C4-2B (cell line): Measurements from ENCODE around the gene TMEM163.

ENCODE experiments used
- H3K27ac ChIP-seq: fragments of 450-650 bp; 2 replicates; pipeline ENCODE4 v1.5.1; 2017
- ZFX ChIP-seq: fragments of 450-650 bp; IDR thresholded peaks from 2 replicates; pipeline ENCODE4 v1.6.1; 2017
- TF ChIP-seq, protein P1 (sequence below): fragments of 450-650 bp; conservative IDR thresholded peaks from 2 replicates; pipeline ENCODE4 v1.5.1; 2017; ENCODE audit warnings: mild to moderate bottlenecking

Gene TMEM163

DNA sequence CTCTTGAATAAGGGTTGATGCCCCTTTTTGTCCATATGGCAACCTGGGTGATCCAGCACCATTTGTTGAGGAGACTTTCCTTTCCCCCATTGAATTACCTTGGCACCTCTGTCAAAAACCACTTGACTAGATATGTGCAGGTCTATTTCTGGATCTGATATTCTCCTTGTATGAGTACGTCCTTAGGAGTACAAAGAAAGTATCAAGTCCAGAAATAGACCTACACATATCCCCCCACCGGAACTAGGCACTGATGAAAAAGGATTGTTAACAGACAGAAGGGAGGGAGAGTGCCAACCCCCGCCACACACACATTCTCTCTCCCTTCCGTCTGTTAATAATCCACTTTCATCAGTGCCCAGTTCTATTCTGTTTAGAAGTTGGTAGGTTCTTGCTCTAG is 225.0 kb downstream of the TMEM163 start:
- no peak for TF ChIP-seq ZFX
- TF ChIP-seq, protein P1, sequence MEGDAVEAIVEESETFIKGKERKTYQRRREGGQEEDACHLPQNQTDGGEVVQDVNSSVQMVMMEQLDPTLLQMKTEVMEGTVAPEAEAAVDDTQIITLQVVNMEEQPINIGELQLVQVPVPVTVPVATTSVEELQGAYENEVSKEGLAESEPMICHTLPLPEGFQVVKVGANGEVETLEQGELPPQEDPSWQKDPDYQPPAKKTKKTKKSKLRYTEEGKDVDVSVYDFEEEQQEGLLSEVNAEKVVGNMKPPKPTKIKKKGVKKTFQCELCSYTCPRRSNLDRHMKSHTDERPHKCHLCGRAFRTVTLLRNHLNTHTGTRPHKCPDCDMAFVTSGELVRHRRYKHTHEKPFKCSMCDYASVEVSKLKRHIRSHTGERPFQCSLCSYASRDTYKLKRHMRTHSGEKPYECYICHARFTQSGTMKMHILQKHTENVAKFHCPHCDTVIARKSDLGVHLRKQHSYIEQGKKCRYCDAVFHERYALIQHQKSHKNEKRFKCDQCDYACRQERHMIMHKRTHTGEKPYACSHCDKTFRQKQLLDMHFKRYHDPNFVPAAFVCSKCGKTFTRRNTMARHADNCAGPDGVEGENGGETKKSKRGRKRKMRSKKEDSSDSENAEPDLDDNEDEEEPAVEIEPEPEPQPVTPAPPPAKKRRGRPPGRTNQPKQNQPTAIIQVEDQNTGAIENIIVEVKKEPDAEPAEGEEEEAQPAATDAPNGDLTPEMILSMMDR: no peak
- no peak overlapping the region for H3K27ac ChIP-seq

DNA sequence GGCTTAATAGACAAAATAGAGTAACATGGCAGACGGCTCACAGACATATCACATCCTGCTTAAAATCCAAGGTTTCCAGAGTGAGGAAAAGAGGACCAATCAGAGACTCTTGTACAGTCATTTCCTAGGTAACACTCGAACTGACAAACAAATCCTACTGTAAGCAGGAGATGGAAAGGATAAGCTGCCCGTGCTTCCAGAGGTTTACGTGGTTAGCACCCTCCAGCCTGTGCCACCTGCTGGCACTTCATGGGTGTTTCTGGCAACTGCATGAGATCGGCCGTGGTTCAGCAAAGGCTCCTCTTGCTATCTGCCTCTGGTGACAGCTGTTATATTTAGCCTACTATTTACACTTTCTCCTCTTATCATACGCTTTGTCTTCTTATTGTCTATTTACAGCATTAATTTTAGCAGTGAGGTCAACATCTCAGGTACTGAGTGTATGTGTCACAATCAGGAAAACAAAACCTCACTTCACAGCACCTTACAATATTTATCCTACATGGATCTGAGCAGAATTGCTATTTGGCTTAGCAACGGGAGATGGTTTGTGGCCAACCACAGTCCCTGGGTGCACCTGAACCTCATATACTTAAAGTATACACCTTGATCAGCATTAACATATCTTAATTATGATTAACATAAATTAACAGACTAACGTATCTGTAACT is 226.9 kb downstream of the TMEM163 start:
- no peak for TF ChIP-seq ZFX
- TF ChIP-seq, protein P1: peak; percentile 54
- H3K27ac ChIP-seq: no peak overlapping the region

DNA sequence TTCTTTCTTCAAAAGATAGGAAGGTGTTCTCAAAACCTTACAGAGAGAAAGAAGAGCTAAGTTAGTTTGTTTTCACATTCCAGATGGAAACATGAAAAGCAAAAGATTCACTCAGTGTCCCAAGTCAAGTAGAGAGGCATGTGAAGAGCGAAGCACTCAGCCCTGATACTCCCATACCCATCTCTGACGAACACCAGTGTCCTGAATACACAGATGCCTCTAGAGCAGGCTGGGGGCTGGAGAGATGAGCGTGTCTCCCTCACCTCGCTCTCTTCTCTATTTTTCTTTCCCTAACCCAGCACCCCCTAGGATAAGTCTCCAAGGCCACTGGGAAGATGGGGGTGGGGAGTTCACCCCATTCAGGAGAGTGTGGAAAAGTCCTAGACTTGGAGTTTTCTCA is 227.8 kb downstream of the TMEM163 start:
- H3K27ac ChIP-seq: no peak overlapping the region
- TF ChIP-seq ZFX: no peak
- TF ChIP-seq, protein P1: no peak

DNA sequence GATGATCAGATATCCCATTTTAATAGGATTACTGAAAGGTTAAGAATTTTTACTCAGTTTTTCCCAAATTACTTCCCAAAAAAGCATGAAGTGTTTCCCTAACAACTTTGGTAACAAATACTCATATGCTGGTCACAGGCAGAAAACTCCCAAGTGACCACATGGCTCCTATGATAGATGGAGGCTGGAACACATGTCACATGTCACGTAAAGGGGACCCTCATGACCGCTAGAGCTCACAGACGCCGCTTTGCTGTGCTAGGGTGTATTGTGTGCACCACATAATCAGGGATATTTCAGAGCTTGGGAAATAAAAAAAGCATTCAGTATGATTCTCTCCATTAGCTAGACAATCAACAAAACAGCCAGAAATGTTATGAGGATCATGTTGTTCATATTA is 228.2 kb downstream of the TMEM163 start:
- no peak overlapping the region for H3K27ac ChIP-seq
- TF ChIP-seq ZFX: no peak
- TF ChIP-seq, protein P1: no peak

DNA sequence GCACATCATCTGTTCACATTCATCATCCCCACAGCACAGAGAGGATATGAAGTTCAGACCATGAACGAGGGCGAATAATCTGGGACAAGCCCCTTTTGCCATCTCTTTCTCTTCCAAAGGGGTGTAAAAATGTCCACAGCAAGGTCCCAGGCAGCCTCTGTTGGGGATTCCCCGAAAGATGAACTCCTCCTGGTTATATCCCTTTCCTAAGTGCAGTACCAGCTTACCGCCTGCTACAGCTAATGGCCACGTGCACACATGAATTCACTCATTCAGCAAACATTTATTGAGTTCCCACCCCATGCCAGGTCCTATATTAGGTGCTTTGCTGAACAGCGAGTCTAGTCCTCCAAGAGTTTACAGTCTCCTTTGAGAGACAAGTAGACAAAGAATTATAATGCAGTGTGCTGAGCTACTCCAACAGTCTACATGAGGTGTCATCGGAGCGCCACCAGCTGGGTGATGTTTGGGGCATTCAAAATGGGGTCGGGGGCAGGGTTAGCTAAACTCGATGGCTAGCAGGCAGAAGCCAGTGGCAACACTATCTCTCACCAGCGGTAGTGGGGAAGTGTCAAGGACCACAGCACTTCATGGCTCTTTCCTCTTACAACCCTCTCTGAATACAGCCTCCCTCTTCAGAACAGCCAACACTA is 228.9 kb downstream of the TMEM163 start:
- H3K27ac ChIP-seq: no peak overlapping the region
- TF ChIP-seq, protein P1: no peak

DNA sequence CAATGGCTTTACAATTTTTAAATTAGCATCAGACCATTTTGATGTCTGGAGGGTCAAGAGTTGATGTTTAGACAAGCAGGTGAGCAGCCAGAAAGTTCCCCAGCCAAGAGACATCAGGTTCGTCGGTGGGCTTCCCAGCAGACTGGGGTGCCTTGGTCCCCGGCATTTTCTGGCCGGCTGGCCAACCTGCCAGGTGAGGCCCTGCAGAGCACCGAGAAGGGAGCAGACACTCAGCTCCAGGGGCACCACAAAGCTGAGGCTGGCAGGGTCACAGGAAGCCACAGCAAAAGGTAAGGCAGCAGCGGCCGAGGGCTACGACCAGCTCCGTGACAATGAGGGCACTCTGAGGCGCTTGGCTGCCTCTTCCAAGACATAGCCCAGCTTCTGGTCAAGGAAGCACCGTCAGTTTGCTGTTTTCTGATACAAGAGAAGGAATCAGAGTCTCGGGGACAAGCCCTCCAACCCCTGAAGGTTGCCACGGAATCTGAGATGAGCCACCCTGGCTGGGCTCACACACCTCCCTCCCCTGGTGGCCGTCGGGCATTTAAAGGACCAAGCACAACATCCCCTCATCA is 235.9 kb downstream of the TMEM163 start:
- TF ChIP-seq ZFX: no peak
- TF ChIP-seq, protein P1: no peak
- H3K27ac ChIP-seq: no peak overlapping the region

DNA sequence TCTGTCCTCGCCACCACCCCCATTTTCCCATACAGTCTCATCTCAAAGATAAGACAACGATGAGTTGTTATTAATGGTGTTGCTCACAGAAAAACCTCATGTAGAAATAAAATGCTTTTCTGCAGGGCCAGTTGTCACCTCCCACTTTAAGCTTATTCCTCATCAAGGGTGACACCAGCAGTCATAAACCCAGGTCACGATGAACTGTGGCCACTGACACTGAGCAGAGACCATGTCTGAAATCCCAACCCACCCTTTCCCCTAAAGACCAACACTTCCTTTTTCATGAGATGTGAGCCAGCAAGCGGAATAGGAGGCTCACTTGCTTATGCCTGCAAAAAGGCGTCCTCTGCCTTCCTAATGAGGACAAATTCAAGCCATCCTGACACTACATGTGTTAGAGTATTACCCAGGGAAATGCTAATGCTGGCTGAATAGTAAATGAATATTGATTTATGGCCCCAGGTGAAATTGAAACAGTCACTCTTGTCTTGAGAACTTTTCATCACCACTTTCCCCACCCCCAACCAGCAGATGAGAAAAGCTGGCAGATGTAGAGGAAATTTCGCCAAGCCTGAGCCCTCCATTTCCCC is 236.6 kb downstream of the TMEM163 start:
- TF ChIP-seq, protein P1: no peak
- TF ChIP-seq ZFX: no peak
- no peak overlapping the region for H3K27ac ChIP-seq
